Liver (tissue), 9 donors: Measurements from ENCODE around the gene DTYMK. TPM values are rescaled to one million over a fixed set of nuclear protein-coding genes. Genes with fewer than 3 reads are reported as not detected.

Experiments
- DNase-seq: peaks from one replicate; pipeline ENCODE4 v3.0.0-alpha.2; 2017; ENCODE audit warnings: low spot score
- H3K27ac ChIP-seq, 2 donors: one replicate each; pipeline ENCODE4 v1.7.0; 2013; ENCODE audit warnings: inconsistent platforms in 2 of 2, low read length in 2 of 2, control low read depth in 1 of 2, low read depth in 1 of 2, mild to moderate bottlenecking in 1 of 2
- H3K27me3 ChIP-seq, 4 donors: one replicate each; pipeline versions ENCODE4 v1.6.1 to v1.7.0; 2013; ENCODE audit warnings: low read length in 3 of 4, inconsistent platforms in 1 of 4, mild to moderate bottlenecking in 1 of 4, moderate library complexity in 1 of 4; ENCODE audit not compliant: control insufficient read depth in 4 of 4, insufficient read depth in 4 of 4
- H3K36me3 ChIP-seq, 4 donors: one replicate each; pipeline versions ENCODE4 v1.6.1 to v1.7.0; 2013; ENCODE audit warnings: low read length in 3 of 4, mild to moderate bottlenecking in 3 of 4, low read depth in 1 of 4, moderate library complexity in 1 of 4; ENCODE audit not compliant: control insufficient read depth in 4 of 4, insufficient read depth in 3 of 4
- H3K4me1 ChIP-seq, 4 donors: one replicate each; pipeline versions ENCODE4 v1.6.1 to v1.7.0; 2013; ENCODE audit warnings: low read length in 3 of 4, mild to moderate bottlenecking in 3 of 4, moderate library complexity in 1 of 4; ENCODE audit not compliant: control insufficient read depth in 4 of 4, insufficient read depth in 4 of 4
- H3K4me3 ChIP-seq, 3 donors: one replicate each; pipeline versions ENCODE4 v1.6.1 to v1.7.0; 2013; ENCODE audit warnings: low read length in 3 of 3, control low read depth in 1 of 3, low read depth in 1 of 3, mild to moderate bottlenecking in 1 of 3
- H3K9ac ChIP-seq, 2 donors: one replicate each; pipeline ENCODE4 v1.7.0; 2013; ENCODE audit warnings: low read length in 2 of 2, mild to moderate bottlenecking in 2 of 2, moderate library complexity in 2 of 2, control low read depth in 1 of 2, low read depth in 1 of 2
- H3K9me3 ChIP-seq, 4 donors: one replicate each; pipeline versions ENCODE4 v1.6.1 to v1.7.0; 2013; ENCODE audit warnings: low read length in 3 of 4; ENCODE audit not compliant: control insufficient read depth in 4 of 4
- EGR1 ChIP-seq, 2 donors: IDR thresholded peaks; 2 replicates each; pipeline ENCODE4 v1.6.1; 2016 to 2018; ENCODE audit warnings: antibody characterized with exemption in 2 of 2, low read depth in 2 of 2
- FOXA1 ChIP-seq: IDR thresholded peaks from 2 replicates; pipeline ENCODE4 v1.6.1; 2016; ENCODE audit warnings: antibody characterized with exemption
- FOXA2 ChIP-seq: IDR thresholded peaks from 2 replicates; pipeline ENCODE4 v1.6.1; 2016; ENCODE audit warnings: antibody characterized with exemption
- GABPA ChIP-seq, 2 donors: IDR thresholded peaks in 1 of 2; conservative IDR thresholded peaks in 1 of 2; 2 replicates each; pipeline ENCODE4 v1.6.1; 2016; ENCODE audit warnings: antibody characterized with exemption in 2 of 2, mild to moderate bottlenecking in 1 of 2, moderate library complexity in 1 of 2
- HNF4G ChIP-seq: IDR thresholded peaks from 2 replicates; pipeline ENCODE4 v1.6.1; 2016; ENCODE audit warnings: antibody characterized with exemption
- NR2F2 ChIP-seq: IDR thresholded peaks from 2 replicates; pipeline ENCODE4 v1.6.1; 2016; ENCODE audit warnings: antibody characterized with exemption
- RXRA ChIP-seq, 2 donors: IDR thresholded peaks; 2 replicates each; pipeline ENCODE4 v1.6.1; 2017 to 2018; ENCODE audit warnings: antibody characterized with exemption in 2 of 2, mild to moderate bottlenecking in 1 of 2
- SP1 ChIP-seq: IDR thresholded peaks from 2 replicates; pipeline ENCODE4 v1.6.1; 2018; ENCODE audit warnings: antibody characterized with exemption, mild to moderate bottlenecking
- WGBS: extraction: QIAGEN DNeasy Blood & Tissue Kit; methylation state at CpG from one replicate; pipeline ENCODE4 v1.1.7; 2013; 5-methylcytosine and 5-hydroxymethylcytosine counted together
- polyA plus RNA-seq, 2 donors: library from polyadenylated mRNA; stranded (reverse) in 1 of 2; unstranded in 1 of 2; fragments of 200-250 nt in 1 of 2; fragments of >200 nt in 1 of 2; fragmentation: Nextera tagmentation in 1 of 2; extraction: Ambion mirVana in 1 of 2; gene quantifications; one replicate each; pipeline versions ENCODE4 v1.2.1 to v1.2.3, GENCODE V29; 2013 to 2015
- total RNA-seq, 2 donors: library from RNA; depleted of rRNA; stranded (reverse); fragments of >200 nt; gene quantifications; one replicate each; pipeline ENCODE4 v1.2.3, GENCODE V29; 2014
- TF ChIP-seq, protein P1 (sequence below): IDR thresholded peaks from 2 replicates; pipeline ENCODE4 v1.6.1; 2016; ENCODE audit warnings: antibody characterized with exemption
- TF ChIP-seq, protein P2 (sequence below): fragments of 150-350 bp; IDR thresholded peaks from 2 replicates; pipeline ENCODE4 v1.5.1; 2017; ENCODE audit warnings: improper control_type of control experiment, low read depth, low read length; ENCODE audit not compliant: missing input control
- TF ChIP-seq, protein P3 (sequence below): IDR thresholded peaks from 2 replicates; pipeline ENCODE4 v1.6.1; 2016; ENCODE audit warnings: antibody characterized with exemption, mild to moderate bottlenecking
- donor health status: healthy.
- donor health status: healthy.
- donor health status: healthy.
- donor health status: healthy.
- donor health status: healthy.

Gene DTYMK
- total and polyA plus RNA-seq, 4 donors = 5.5 to 17.7 (median 14.5) TPM

DNA sequence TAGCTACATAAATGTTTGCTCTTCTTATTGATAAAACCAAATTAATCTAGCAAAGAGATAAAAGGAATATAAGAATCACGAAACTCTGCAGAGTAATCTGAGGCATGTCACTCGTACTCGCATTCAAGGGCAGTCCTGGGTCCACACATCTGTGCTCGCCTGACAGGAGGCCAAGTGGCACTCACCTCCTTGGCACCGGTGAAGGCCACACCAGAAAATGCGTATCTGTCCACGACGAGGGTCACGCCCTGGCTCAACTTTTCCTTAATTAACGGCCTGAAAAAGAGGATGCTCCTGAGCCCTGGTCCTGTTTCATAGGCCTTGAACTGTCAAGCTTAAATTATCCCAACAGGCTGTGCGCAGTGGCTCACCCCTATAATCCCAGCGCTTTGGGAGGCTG lies 6.6 kb downstream of the DTYMK start:
- Histone ChIP-seq H3K9ac (no peak overlapping the region), H3K4me1 (no peaks in the 10 kb centered on the region), H3K27ac (no peak overlapping the region), H3K4me3 (no peak overlapping the region), H3K9me3 (no peaks in the 10 kb centered on the region), H3K27me3 (no peaks in the 10 kb centered on the region), H3K36me3 (peaks cover 0 to 13% (median under 1%) of the 10 kb centered on the region in 4 donors)
- TF ChIP-seq, protein P1, sequence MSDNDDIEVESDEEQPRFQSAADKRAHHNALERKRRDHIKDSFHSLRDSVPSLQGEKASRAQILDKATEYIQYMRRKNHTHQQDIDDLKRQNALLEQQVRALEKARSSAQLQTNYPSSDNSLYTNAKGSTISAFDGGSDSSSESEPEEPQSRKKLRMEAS = no peak
- TF ChIP-seq, protein P2, sequence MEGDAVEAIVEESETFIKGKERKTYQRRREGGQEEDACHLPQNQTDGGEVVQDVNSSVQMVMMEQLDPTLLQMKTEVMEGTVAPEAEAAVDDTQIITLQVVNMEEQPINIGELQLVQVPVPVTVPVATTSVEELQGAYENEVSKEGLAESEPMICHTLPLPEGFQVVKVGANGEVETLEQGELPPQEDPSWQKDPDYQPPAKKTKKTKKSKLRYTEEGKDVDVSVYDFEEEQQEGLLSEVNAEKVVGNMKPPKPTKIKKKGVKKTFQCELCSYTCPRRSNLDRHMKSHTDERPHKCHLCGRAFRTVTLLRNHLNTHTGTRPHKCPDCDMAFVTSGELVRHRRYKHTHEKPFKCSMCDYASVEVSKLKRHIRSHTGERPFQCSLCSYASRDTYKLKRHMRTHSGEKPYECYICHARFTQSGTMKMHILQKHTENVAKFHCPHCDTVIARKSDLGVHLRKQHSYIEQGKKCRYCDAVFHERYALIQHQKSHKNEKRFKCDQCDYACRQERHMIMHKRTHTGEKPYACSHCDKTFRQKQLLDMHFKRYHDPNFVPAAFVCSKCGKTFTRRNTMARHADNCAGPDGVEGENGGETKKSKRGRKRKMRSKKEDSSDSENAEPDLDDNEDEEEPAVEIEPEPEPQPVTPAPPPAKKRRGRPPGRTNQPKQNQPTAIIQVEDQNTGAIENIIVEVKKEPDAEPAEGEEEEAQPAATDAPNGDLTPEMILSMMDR = no peak
- TF ChIP-seq RXRA (IDR thresholded peaks at IDR 0.05) (no peak), HNF4G (no peak), GABPA (IDR thresholded peaks at IDR 0.05 in 1 of 2, conservative IDR thresholded peaks at IDR 0.05 in 1 of 2) (no peak), EGR1 (IDR thresholded peaks at IDR 0.05; ENCODE audit: low read depth in 2 of 2) (no peak), FOXA2 (no peak)
- no peak for DNase-seq
- WGBS = 94% methylated on average over 12 of the region's 12 CpGs

DNA sequence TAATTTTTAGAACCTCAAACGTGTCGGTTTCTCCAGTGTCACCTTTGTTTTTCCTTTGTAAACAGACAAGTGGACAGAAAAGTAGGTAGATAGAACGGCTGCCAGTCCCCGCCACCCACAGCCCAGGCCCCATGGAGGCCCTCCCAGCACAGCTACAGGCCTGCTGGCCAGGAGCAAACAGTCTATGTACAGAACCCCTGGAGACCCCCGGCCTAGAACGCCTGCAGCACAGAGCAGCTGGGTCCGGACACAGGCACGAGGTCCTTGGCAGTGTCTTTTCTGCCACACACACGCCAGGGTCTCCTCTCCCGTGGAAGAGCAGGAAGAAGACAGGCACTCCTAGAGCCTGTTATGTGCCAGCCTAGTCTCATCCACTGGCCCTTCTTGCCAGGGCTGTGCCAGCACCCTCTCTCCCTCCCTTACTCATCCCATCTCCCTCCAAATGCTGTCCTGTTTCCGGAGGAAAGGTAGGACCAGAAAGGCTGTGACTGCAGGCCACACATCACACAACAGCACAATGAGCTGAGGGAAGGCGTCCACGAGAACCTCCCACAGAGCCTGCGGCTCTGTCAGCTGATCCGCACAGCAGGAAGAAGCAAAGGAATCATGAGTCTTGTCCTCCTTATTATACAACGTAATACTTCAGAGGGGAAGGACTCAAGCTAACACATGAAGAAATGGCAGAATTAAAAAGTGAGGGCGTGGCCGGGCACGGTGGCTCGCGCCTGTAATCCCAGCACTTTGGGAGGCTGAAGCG lies 7.7 kb downstream of the DTYMK start:
- Histone ChIP-seq H3K9ac (no peak overlapping the region), H3K27ac (no peak overlapping the region), H3K4me1 (no peaks in the 10 kb centered on the region), H3K9me3 (no peaks in the 10 kb centered on the region), H3K36me3 (peaks cover 0 to 13% (median under 1%) of the 10 kb centered on the region in 4 donors), H3K4me3 (no peak overlapping the region), H3K27me3 (no peaks in the 10 kb centered on the region)
- DNase-seq = no peak
- 86% methylated on average over 22 of the region's 22 CpGs for WGBS
- no peak for TF ChIP-seq NR2F2

DNA sequence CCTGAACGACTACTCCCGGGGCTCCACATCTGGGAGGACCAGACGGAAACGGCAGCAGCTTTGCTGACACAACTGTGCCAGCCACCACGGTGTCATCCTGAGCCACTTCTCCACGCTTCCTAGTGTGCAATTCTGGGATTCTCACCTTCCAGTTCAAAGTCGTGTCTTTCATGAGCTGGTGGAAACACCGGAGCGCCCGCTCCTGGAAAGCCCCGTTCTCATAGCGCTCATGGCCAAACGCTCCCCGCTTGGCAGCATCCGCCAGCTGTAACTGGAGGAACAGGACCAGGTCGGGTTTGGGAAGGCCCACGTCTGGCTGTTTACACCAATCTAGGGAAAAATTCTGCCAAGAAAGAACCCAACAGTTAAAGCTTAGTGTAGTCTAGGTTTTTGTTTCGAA lies 8.3 kb downstream of the DTYMK start:
- H3K9me3 ChIP-seq = no peaks in the 10 kb centered on the region
- H3K4me1 ChIP-seq = peaks cover 0 to 2% (median 0%) of the 10 kb centered on the region in 4 donors
- DNase-seq = no peak
- no peak overlapping the region for H3K4me3 ChIP-seq
- 96% methylated on average over 18 of the region's 18 CpGs for WGBS
- TF ChIP-seq FOXA2 = no peak
- TF ChIP-seq GABPA (IDR thresholded peaks at IDR 0.05 in 1 of 2, conservative IDR thresholded peaks at IDR 0.05 in 1 of 2) = no peak
- no peak overlapping the region for H3K27ac ChIP-seq
- peaks cover 0 to 13% (median under 1%) of the 10 kb centered on the region in 4 donors for H3K36me3 ChIP-seq
- H3K9ac ChIP-seq = no peak overlapping the region
- no peaks in the 10 kb centered on the region for H3K27me3 ChIP-seq

DNA sequence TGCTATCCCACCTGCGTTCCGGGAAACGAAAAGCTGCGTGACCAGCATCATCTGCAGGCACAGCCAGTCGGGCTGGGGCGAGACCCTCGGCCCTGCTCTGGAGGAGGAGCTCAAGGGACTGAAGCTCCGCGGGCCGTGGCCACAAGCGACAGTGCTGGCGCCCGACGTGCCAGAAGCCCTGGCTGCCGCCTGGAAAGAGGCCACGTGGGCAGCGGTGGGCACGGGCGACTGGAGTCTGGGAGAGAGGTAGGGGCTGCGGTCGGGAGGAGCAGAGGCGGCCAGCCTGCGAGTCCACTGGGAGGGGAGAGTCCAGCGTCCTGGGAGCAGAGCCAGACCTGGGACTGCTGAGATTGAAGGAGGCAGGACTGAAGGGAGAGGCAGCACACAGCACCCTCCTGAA lies 9.2 kb downstream of the DTYMK start:
- DNase-seq = no peak
- H3K27ac ChIP-seq = no peak overlapping the region
- H3K4me3 ChIP-seq = no peak overlapping the region
- H3K27me3 ChIP-seq = no peaks in the 10 kb centered on the region
- H3K4me1 ChIP-seq = peaks cover 0 to 9% (median 0%) of the 10 kb centered on the region in 4 donors
- no peaks in the 10 kb centered on the region for H3K9me3 ChIP-seq
- WGBS = 89% methylated on average over 24 of the region's 24 CpGs
- H3K9ac ChIP-seq = no peak overlapping the region
- peaks cover 0 to 13% (median under 1%) of the 10 kb centered on the region in 4 donors for H3K36me3 ChIP-seq
- TF ChIP-seq, protein P3, sequence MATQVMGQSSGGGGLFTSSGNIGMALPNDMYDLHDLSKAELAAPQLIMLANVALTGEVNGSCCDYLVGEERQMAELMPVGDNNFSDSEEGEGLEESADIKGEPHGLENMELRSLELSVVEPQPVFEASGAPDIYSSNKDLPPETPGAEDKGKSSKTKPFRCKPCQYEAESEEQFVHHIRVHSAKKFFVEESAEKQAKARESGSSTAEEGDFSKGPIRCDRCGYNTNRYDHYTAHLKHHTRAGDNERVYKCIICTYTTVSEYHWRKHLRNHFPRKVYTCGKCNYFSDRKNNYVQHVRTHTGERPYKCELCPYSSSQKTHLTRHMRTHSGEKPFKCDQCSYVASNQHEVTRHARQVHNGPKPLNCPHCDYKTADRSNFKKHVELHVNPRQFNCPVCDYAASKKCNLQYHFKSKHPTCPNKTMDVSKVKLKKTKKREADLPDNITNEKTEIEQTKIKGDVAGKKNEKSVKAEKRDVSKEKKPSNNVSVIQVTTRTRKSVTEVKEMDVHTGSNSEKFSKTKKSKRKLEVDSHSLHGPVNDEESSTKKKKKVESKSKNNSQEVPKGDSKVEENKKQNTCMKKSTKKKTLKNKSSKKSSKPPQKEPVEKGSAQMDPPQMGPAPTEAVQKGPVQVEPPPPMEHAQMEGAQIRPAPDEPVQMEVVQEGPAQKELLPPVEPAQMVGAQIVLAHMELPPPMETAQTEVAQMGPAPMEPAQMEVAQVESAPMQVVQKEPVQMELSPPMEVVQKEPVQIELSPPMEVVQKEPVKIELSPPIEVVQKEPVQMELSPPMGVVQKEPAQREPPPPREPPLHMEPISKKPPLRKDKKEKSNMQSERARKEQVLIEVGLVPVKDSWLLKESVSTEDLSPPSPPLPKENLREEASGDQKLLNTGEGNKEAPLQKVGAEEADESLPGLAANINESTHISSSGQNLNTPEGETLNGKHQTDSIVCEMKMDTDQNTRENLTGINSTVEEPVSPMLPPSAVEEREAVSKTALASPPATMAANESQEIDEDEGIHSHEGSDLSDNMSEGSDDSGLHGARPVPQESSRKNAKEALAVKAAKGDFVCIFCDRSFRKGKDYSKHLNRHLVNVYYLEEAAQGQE = no peak
- TF ChIP-seq FOXA2 (no peak), RXRA (IDR thresholded peaks at IDR 0.05) (no peak), FOXA1 (no peak), SP1 (no peak)
- TF ChIP-seq, protein P1 = no peak
- TF ChIP-seq, protein P2 = no peak
